HCT116 (cell line): ENCODE measurements around the gene ZBTB5.

Experiments used
- CBX3 ChIP-seq: IDR thresholded peaks from 2 replicates; pipeline ENCODE4 v1.6.1; 2012; ENCODE audit warnings: low read depth
- CTCF ChIP-seq, 3 experiments: fragments of 200-600 bp in 1 of 3; sonication (generic) in 1 of 3; IDR thresholded peaks in 2 of 3; conservative IDR thresholded peaks in 1 of 3; 2 replicates each; pipeline ENCODE4 v1.5.1; 2012 to 2017; ENCODE audit warnings: low read depth in 2 of 3, low read length in 2 of 3, antibody characterized with exemption in 1 of 3, borderline replicate concordance in 1 of 3, control low read depth in 1 of 3, mild to moderate bottlenecking in 1 of 3, mixed read lengths in 1 of 3, mixed run types in 1 of 3, moderate library complexity in 1 of 3; ENCODE audit not compliant: insufficient read depth in 1 of 3
- EZH2 ChIP-seq: fragments of 200-600 bp; sonication (generic); IDR thresholded peaks from 2 replicates; pipeline ENCODE4 v1.6.1; 2017; ENCODE audit warnings: antibody characterized with exemption, mixed run types
- EZH2phosphoT487 ChIP-seq: fragments of 200-600 bp; IDR thresholded peaks from 2 replicates; pipeline ENCODE4 v1.6.1; 2018; ENCODE audit warnings: antibody characterized with exemption, borderline replicate concordance
- FOSL1 ChIP-seq: IDR thresholded peaks from 2 replicates; pipeline ENCODE4 v1.6.1; 2012; ENCODE audit warnings: low read depth
- POLR2A ChIP-seq: IDR thresholded peaks from 2 replicates; pipeline ENCODE4 v1.7.0; 2011; ENCODE audit warnings: borderline replicate concordance; ENCODE audit not compliant: insufficient read depth, insufficient read length; ENCODE audit errors: extremely low read depth
- POLR2AphosphoS5 ChIP-seq: IDR thresholded peaks from 2 replicates; pipeline ENCODE4 v1.6.1; 2011; ENCODE audit warnings: mild to moderate bottlenecking, low read depth, low read length, moderate library complexity
- SIN3A ChIP-seq: IDR thresholded peaks from 2 replicates; pipeline ENCODE4 v1.6.1; 2012; ENCODE audit warnings: low read depth
- TCF7L2 ChIP-seq: IDR thresholded peaks from 2 replicates; pipeline ENCODE4 v1.7.0; 2011; ENCODE audit warnings: borderline replicate concordance, inconsistent platforms; ENCODE audit not compliant: insufficient read depth, insufficient read length; ENCODE audit errors: extremely low read depth
- ZBTB33 ChIP-seq: IDR thresholded peaks from 2 replicates; pipeline ENCODE4 v1.6.1; 2011; ENCODE audit warnings: mild to moderate bottlenecking, low read length, moderate library complexity; ENCODE audit not compliant: insufficient replicate concordance; ENCODE audit errors: extremely low read depth
- ZNF274 ChIP-seq: fragments of 200-500 bp; sonication (Bioruptor generic); IDR thresholded peaks from 2 replicates; pipeline ENCODE4 v1.6.1; 2014; ENCODE audit warnings: mild to moderate bottlenecking, low read depth, low read length, inconsistent platforms
- TF ChIP-seq, protein P1 (sequence below): IDR thresholded peaks from 2 replicates; pipeline ENCODE4 v1.6.1; 2012; ENCODE audit warnings: low read depth

DNA sequence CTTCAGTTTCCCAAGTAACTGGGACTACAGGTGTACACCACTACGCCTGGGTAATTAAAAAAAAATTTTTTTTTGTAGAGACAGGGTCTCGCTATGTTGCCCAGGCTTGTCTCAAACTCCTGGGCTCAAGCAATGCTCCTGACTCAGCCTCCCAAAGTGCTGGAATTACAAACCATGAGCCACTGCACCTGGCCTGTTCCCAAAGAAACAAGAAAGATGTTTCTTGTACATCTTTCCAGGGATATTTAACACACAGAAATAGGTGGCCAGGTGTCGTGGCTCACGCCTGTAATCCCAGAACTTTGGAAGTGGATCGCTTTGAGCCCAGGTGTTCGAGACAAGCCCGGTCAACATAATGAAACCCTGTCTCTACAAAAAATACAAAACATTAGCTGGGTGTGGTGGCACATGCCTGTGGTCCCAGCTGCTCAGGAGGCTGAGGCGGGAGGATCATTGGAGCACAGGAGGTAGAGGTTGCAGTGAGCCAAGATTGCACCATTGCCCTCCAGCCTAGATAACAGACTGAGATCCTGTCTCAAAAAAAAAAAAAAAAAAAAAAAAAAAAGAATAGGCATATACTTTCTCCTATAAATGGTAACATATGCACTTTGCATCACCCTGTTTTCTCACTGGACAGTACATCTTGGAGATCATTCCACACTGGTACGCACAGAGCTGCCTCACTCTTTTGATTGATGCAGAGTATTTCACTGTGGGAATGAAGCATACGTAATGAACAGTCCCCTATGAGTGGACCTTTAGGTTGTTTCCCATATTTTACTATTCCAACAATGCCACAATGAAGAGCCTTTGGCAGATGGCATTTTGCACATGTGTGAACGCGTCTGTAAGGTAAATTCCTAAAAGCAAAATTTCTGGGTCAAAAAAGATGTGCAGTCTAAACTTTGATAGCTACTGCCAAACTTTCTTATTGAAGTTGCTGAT is 44.7 kb downstream of the ZBTB5 start:
- TF ChIP-seq CTCF (IDR thresholded peaks at IDR 0.05 in 2 of 3, conservative IDR thresholded peaks at IDR 0.05 in 1 of 3; ENCODE audit: borderline replicate concordance in 1 of 3, insufficient read depth in 1 of 3, low read depth in 2 of 3, low read length in 2 of 3) = no peak
- TF ChIP-seq SIN3A = no peak
- no peak for TF ChIP-seq TCF7L2
- no peak for TF ChIP-seq POLR2A
- no peak for TF ChIP-seq POLR2AphosphoS5
- TF ChIP-seq FOSL1 = no peak
- TF ChIP-seq, protein P1, sequence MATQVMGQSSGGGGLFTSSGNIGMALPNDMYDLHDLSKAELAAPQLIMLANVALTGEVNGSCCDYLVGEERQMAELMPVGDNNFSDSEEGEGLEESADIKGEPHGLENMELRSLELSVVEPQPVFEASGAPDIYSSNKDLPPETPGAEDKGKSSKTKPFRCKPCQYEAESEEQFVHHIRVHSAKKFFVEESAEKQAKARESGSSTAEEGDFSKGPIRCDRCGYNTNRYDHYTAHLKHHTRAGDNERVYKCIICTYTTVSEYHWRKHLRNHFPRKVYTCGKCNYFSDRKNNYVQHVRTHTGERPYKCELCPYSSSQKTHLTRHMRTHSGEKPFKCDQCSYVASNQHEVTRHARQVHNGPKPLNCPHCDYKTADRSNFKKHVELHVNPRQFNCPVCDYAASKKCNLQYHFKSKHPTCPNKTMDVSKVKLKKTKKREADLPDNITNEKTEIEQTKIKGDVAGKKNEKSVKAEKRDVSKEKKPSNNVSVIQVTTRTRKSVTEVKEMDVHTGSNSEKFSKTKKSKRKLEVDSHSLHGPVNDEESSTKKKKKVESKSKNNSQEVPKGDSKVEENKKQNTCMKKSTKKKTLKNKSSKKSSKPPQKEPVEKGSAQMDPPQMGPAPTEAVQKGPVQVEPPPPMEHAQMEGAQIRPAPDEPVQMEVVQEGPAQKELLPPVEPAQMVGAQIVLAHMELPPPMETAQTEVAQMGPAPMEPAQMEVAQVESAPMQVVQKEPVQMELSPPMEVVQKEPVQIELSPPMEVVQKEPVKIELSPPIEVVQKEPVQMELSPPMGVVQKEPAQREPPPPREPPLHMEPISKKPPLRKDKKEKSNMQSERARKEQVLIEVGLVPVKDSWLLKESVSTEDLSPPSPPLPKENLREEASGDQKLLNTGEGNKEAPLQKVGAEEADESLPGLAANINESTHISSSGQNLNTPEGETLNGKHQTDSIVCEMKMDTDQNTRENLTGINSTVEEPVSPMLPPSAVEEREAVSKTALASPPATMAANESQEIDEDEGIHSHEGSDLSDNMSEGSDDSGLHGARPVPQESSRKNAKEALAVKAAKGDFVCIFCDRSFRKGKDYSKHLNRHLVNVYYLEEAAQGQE = no peak
- TF ChIP-seq EZH2 = no peak
- TF ChIP-seq ZBTB33 = no peak
- no peak for TF ChIP-seq CBX3
- no peak for TF ChIP-seq EZH2phosphoT487
- no peak for TF ChIP-seq ZNF274
